ENCODE data around the gene FGF18.

The FGF18 gene

DNA sequence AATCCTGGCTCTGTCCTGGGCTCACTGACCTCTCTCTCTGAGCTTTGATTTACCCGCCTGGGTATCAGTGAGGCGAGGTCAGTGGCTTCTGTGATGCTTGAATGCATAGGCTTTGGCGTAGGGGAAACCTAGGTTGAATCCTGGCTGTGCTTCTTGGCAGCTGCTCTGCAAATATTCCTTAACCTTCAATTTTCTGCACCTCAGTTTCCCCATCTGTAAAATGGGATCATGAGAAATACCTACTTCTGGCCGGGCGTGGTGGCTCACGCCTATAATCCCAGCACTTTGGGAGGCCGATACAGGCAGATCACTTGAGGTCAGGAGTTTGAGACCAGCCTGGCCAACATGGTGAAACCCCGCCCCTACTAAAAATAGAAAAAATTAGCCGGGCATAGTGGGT lies 7.2 kb downstream of the FGF18 start:
- no peak for DNase-seq (ENCODE audit: low read depth)
- no peak overlapping the region for H3K4me3 ChIP-seq (ENCODE audit: low read length)
- TF ChIP-seq, protein P1, sequence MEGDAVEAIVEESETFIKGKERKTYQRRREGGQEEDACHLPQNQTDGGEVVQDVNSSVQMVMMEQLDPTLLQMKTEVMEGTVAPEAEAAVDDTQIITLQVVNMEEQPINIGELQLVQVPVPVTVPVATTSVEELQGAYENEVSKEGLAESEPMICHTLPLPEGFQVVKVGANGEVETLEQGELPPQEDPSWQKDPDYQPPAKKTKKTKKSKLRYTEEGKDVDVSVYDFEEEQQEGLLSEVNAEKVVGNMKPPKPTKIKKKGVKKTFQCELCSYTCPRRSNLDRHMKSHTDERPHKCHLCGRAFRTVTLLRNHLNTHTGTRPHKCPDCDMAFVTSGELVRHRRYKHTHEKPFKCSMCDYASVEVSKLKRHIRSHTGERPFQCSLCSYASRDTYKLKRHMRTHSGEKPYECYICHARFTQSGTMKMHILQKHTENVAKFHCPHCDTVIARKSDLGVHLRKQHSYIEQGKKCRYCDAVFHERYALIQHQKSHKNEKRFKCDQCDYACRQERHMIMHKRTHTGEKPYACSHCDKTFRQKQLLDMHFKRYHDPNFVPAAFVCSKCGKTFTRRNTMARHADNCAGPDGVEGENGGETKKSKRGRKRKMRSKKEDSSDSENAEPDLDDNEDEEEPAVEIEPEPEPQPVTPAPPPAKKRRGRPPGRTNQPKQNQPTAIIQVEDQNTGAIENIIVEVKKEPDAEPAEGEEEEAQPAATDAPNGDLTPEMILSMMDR (conservative IDR thresholded peaks at IDR 0.05; ENCODE audit: low read depth, low read length) = no peak

DNA sequence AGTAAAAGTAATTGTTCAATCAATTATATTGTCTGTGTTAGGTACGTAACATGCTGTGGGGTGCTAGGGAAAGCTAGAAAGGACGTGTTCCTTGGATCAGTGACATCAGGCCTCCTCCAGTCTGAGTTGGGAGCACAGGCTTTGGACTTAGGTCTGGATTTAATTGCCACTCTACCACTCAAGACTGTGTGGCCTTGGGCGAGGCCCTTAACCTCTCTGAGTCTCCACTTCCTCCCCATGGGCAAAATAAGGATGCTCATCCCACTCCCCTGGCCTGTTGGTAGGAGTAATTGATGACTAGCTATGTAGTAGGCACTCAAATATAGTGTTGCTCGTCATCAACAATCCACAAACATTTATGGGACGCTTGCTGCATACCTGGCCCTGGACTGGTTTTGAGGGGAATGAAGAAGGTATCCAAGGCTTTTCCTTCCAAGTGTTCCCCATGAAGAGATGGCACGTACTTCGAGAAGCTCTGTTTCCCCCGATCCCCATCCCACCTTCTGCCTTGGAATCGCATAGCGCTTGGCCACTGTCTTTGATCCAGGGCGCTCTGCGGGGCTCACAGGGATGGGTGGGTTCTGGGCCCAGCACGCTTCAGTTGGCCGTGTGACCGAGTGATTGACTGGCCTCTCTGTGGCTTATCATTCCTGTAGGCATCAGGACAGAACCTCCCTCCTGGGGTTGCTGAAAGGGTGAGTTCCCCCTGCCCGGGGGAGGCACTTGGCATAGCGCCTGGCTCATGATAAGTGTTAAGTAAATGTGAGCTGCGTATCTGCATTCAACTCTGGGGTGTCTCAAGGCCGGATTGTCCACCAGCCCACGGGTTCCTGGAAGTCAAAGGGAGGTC lies 8.1 kb downstream of the FGF18 start:
- TF ChIP-seq, protein P1 (conservative IDR thresholded peaks at IDR 0.05; ENCODE audit: low read depth, low read length) = no peak
- peak; percentile 62 for DNase-seq (ENCODE audit: low read depth)
- no peak overlapping the region for H3K4me3 ChIP-seq (ENCODE audit: low read length)

DNA sequence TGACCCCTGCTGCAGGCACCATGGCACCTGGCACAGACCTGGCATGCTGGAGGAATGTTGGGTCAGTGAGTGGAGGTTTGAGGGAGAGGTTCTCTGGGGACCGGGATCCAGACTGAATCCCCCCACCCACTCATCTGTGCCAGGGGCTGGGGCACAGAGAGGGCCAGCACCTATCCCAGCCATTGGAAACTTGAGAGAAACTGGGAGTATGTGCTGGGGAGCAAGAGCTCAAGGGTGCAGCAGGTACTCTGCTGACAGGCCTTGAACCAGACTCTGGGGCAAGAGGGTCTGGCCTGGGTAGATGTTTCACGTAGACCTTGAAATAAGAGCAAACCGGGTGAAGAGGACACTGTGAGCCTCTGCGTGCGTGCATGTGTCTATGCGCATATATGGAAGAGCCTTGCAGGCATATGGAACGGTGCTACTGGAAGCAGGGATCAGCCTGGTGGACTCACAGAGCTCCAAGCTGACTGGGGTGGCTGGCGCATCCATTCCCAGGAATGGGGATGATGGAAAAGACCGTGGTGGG lies 8.8 kb downstream of the FGF18 start:
- no peak overlapping the region for H3K4me3 ChIP-seq (ENCODE audit: low read length)
- TF ChIP-seq, protein P1 (conservative IDR thresholded peaks at IDR 0.05; ENCODE audit: low read depth, low read length) = no peak
- no peak for DNase-seq (ENCODE audit: low read depth)

DNA sequence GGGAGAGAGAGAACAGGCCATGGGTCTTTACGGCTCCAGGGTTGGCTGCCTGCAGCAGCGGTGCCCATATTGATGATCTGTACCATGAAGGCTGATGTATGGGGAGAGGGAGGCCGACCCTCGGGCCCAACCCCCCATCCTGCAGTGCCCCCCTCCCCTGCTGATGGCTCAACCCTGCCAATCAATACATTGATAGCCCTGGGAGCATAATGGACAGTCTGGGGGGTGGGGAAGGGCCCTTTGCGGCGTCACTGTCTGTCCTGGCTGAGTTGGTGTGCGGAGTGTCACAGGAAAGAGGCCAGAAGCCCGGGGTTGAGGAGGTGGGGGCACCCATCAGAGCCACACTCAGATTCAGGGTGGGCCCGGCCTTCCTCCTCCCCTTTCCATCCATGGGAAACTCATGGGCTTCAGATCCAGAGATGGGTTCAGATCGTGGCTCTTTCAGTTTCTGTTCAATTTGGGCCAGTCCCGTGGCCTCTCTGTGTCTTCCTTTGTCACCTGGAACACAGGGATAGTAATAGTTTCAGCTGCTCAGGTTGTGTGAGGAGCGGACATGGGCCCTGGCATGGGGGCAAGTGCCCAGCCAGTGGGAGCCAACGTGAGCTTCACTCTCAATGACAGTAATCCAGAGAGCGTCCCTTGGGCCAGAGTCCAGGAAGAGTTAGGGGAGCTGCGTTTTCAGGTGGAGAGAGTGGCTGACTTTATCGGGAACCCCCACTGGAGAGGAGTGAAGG lies 9.5 kb downstream of the FGF18 start:
- no peak for DNase-seq (ENCODE audit: low read depth)
- no peak overlapping the region for H3K4me3 ChIP-seq (ENCODE audit: low read length)
- TF ChIP-seq, protein P1 (conservative IDR thresholded peaks at IDR 0.05; ENCODE audit: low read depth, low read length) = no peak

DNA sequence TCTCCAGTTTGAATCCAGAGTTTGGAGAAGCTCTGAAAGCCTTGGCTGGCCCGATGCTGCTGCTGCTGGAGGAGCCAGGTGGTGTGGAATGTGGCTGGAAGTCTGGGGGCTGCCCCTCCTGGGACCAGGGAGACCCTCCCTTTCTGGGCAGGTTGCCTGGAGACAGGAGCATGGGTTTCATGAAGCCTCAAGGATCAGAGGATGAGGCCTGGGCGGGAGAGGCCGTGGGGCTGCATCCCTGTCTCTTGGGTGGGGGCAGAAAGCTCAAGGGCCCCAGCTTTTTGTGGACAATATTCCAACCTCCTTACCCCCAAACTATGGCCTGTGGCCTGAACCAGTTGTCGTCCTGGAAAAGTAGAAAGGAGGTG lies 10.1 kb downstream of the FGF18 start:
- H3K4me3 ChIP-seq (ENCODE audit: low read length) = no peak overlapping the region
- no peak for DNase-seq (ENCODE audit: low read depth)
- TF ChIP-seq, protein P1 (conservative IDR thresholded peaks at IDR 0.05; ENCODE audit: low read depth, low read length) = no peak

DNA sequence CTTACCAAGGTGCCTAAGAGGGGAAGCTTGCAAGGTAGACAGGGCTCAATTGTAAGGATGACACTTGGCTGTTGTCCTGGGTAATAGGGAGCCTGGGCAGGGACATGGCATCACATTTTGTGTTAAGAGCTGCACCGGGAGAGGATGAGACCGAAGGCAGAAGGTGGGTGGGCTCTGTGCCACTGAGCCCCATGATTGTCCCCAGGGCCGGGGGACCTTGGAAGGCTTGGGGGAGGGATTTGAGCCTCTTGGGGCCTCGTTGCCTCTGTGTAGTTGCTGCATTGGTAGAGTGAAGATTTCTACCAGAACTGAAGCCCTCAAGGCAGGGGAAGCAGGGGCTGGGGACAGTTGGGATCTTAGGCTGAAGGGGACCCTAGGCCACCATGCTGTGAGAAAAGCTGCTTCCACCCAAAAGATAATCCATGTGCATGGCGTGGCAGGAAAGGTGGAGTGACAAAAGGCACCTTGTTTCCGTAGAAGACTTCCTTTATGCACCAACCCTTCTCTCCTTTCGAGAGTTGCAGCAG lies 11.9 kb downstream of the FGF18 start:
- H3K4me3 ChIP-seq (ENCODE audit: low read length) = no peak overlapping the region
- TF ChIP-seq, protein P1 (conservative IDR thresholded peaks at IDR 0.05; ENCODE audit: low read depth, low read length) = no peak
- DNase-seq (ENCODE audit: low read depth) = no peak

Data from retinal pigment epithelial cell (primary cell).